Measurements from ENCODE around the gene GAPDHS. TPM values are rescaled to one million over a fixed set of nuclear protein-coding genes. Genes with fewer than 3 reads are reported as not detected.

The GAPDHS gene
- total RNA-seq, 1 experiment from 2014 or later = not detected

GRCh38 chr19:35516310-35516709 is 16.9 kb upstream of the GAPDHS start:
- Histone ChIP-seq H2AFZ (ENCODE audit: low read length) (no peak overlapping the region), H3K4me2 (ENCODE audit: insufficient read depth, insufficient read length, low read length) (no peak overlapping the region), H2BK5ac (ENCODE audit: insufficient read length, low read length) (no peak overlapping the region), H2BK12ac (ENCODE audit: insufficient read length, low read depth, low read length) (no peak overlapping the region), H3K79me1 (ENCODE audit: insufficient read depth, low read depth, low read length, poor library complexity, severe bottlenecking) (no peaks in the 10 kb centered on the region), H3K27ac (ENCODE audit: insufficient read length, low read depth, low read length) (no peak overlapping the region), H4K8ac (replicated peaks; ENCODE audit: insufficient read length, low read depth, low read length) (no peak overlapping the region), H3T11ph (ENCODE audit: low read length) (no peak overlapping the region), H4K20me1 (ENCODE audit: control insufficient read depth, insufficient read depth, insufficient read length) (no peaks in the 10 kb centered on the region), H3K23me2 (ENCODE audit: insufficient read length, low read depth, low read length, poor library complexity, severe bottlenecking) (peaks cover 4% of the 10 kb centered on the region), H3K9ac (ENCODE audit: extremely low read depth, insufficient read length, low read length) (no peak overlapping the region), H3K4ac (ENCODE audit: low read depth, low read length) (no peak overlapping the region), H3K4me1 (ENCODE audit: insufficient read depth, low read length) (no peaks in the 10 kb centered on the region), H3K79me2 (ENCODE audit: insufficient read depth, low read length) (no peaks in the 10 kb centered on the region), H3K27me3 (ENCODE audit: insufficient read depth, low read length) (no peaks in the 10 kb centered on the region; the same call in none of the 2 replicates), H3K18ac (ENCODE audit: insufficient read length, low read depth, low read length) (no peak overlapping the region), H4K5ac (ENCODE audit: insufficient read length, low read depth, low read length) (no peak overlapping the region), H4K91ac (ENCODE audit: insufficient read length, low read depth, low read length) (no peak overlapping the region), H3K23ac (ENCODE audit: insufficient read length, low read depth, low read length) (no peak overlapping the region), H2BK120ac (ENCODE audit: low read depth, low read length, poor library complexity, severe bottlenecking) (no peak overlapping the region), H2BK15ac (ENCODE audit: low read depth, low read length) (no peak overlapping the region), H3K14ac (ENCODE audit: insufficient read depth, low read length) (no peak overlapping the region), H2BK20ac (ENCODE audit: low read depth, low read length, poor library complexity, severe bottlenecking) (no peak overlapping the region), H3K9me3 (ENCODE audit: control insufficient read depth, low read depth, low read length) (no peaks in the 10 kb centered on the region), H2AK5ac (ENCODE audit: insufficient read length, low read length) (no peak overlapping the region), H3K56ac (ENCODE audit: insufficient read length, low read depth, low read length) (no peak overlapping the region)
- TF ChIP-seq CTCF (conservative IDR thresholded peaks at IDR 0.05) = no peak
- WGBS (ENCODE audit: extremely low coverage, insufficient read length, low lambda C conversion rate) = no CpG with 5 or more reads among the region's 3 CpGs
- no peaks in the 10 kb centered on the region; a peak in 1 of 5 replicates for H3K9me3 Mint-ChIP-seq
- H3K36me3 Mint-ChIP-seq (ENCODE audit: insufficient read depth in 1 of 3, low read depth in 3 of 3) = no peaks in the 10 kb centered on the region; a peak in 1 of 7 replicates
- H3K27me3 Mint-ChIP-seq (ENCODE audit: low read depth) = peaks cover 37% of the 10 kb centered on the region
- H3K4me1 Mint-ChIP-seq = peaks cover 18 to 35% of the 10 kb centered on the region in 2 experiments
- no peak overlapping the region for H3K27ac Mint-ChIP-seq
- no peak for DNase-seq
- no peak overlapping the region for H3K4me3 Mint-ChIP-seq

Data from H9 (cell line).